ENCODE results near the gene SLC25A13. TPM values are rescaled to one million over a fixed set of nuclear protein-coding genes. Genes with fewer than 3 reads are reported as not detected.

The SLC25A13 gene
- total RNA-seq, 1 donor = 19.2 TPM

DNA sequence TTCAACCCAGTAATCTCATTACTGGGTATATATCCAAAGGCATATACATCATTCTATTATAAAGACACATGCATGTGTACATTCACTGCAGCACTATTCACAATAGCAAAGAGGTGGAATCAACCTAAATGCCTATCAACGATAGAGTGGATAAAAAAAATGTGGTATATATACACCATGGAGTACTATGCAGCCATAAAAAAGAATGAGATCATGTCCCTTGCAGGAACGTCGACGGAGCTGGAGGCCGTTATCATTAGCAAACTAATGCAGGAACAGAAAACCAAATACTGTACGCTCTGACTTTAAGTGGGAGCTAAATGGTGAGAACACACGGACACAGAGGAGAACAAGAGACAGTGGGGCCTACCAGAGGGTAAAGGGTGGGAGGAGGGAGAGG is 105.5 kb downstream of the SLC25A13 start:
- Histone ChIP-seq H3K4me1 (ENCODE audit: insufficient read depth, low read length) (peaks cover 12% of the 10 kb centered on the region), H3K9me3 (ENCODE audit: low read depth, low read length) (no peaks in the 10 kb centered on the region)

DNA sequence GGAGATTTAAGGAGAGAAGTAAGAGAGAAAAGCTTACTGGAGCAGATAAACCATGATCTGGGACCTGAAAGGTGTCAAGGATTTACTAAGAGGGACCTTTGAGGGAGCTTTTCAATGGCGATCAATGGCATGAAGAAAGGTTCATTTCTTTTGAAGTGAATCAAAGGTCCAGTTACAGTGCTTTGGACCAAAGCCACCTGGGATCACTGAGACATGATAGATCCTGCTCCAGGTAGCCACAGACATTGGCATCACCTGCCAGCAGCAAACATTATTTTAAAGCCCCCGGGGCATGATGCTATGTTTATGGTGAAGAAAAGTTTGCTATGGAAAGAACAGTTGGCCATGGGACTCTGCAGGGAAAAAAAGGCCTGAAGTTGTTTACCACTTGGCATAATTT is 109.4 kb downstream of the SLC25A13 start:
- no peaks in the 10 kb centered on the region for H3K27me3 ChIP-seq (ENCODE audit: insufficient read depth, low read length)
- no peak overlapping the region for H3K4me2 ChIP-seq (ENCODE audit: insufficient read depth, low read length)
- no peak overlapping the region for H3K27ac ChIP-seq (ENCODE audit: low read depth, low read length)
- H4K20me1 ChIP-seq (ENCODE audit: insufficient read depth, low read length) = no peaks in the 10 kb centered on the region
- TF ChIP-seq, protein P1, sequence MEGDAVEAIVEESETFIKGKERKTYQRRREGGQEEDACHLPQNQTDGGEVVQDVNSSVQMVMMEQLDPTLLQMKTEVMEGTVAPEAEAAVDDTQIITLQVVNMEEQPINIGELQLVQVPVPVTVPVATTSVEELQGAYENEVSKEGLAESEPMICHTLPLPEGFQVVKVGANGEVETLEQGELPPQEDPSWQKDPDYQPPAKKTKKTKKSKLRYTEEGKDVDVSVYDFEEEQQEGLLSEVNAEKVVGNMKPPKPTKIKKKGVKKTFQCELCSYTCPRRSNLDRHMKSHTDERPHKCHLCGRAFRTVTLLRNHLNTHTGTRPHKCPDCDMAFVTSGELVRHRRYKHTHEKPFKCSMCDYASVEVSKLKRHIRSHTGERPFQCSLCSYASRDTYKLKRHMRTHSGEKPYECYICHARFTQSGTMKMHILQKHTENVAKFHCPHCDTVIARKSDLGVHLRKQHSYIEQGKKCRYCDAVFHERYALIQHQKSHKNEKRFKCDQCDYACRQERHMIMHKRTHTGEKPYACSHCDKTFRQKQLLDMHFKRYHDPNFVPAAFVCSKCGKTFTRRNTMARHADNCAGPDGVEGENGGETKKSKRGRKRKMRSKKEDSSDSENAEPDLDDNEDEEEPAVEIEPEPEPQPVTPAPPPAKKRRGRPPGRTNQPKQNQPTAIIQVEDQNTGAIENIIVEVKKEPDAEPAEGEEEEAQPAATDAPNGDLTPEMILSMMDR (IDR thresholded peaks at IDR 0.05; ENCODE audit: extremely low read depth, low read depth, low read length) = no peak
- H3K4me1 ChIP-seq (ENCODE audit: insufficient read depth, low read length) = peaks cover 4% of the 10 kb centered on the region
- H2AFZ ChIP-seq (ENCODE audit: low read length) = no peak overlapping the region
- H3K9me3 ChIP-seq (ENCODE audit: low read depth, low read length) = no peaks in the 10 kb centered on the region
- H3K79me2 ChIP-seq (ENCODE audit: insufficient read depth, low read length) = peaks cover 5% of the 10 kb centered on the region
- H3K36me3 ChIP-seq (ENCODE audit: insufficient read depth, low read length) = no peaks in the 10 kb centered on the region
- DNase-seq (ENCODE audit: insufficient read length, low spot score, missing footprints) = no peak
- no peak overlapping the region for H3K4me3 ChIP-seq (ENCODE audit: insufficient read depth, low read length)

More for the DNA sequence above, 105.5 kb downstream of the SLC25A13 start:
- TF ChIP-seq, protein P1 (IDR thresholded peaks at IDR 0.05; ENCODE audit: extremely low read depth, low read depth, low read length) = no peak
- Histone ChIP-seq H2AFZ (ENCODE audit: low read length) (no peak overlapping the region), H3K4me3 (ENCODE audit: insufficient read depth, low read length) (no peak overlapping the region), H3K27ac (ENCODE audit: low read depth, low read length) (no peak overlapping the region), H3K4me2 (ENCODE audit: insufficient read depth, low read length) (no peak overlapping the region), H3K36me3 (ENCODE audit: insufficient read depth, low read length) (no peaks in the 10 kb centered on the region), H3K79me2 (ENCODE audit: insufficient read depth, low read length) (peaks cover 5% of the 10 kb centered on the region), H3K27me3 (ENCODE audit: insufficient read depth, low read length) (no peaks in the 10 kb centered on the region), H4K20me1 (ENCODE audit: insufficient read depth, low read length) (no peaks in the 10 kb centered on the region)
- no peak for DNase-seq (ENCODE audit: insufficient read length, low spot score, missing footprints)

DNA sequence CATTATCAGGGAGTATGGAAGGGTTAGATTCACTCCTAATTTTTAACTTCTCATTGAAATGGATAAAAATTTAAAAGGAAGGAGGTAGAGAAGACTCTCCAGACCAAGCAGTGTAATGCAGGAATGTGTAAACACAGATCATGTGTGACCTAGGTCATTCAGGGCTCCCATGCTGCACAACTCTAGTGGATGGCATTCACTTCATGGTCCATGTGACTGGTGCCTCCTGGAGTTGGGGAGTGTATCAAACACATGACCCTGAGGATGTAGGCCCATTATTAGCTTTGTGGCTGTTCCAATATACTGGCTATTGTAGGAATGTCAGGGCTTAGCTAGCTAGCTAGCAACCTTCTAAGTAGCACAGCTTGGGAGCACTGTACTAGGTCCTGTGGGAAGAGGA is 109.9 kb downstream of the SLC25A13 start:
- no peaks in the 10 kb centered on the region for H4K20me1 ChIP-seq (ENCODE audit: insufficient read depth, low read length)
- peaks cover 4% of the 10 kb centered on the region for H3K4me1 ChIP-seq (ENCODE audit: insufficient read depth, low read length)
- peaks cover 5% of the 10 kb centered on the region for H3K79me2 ChIP-seq (ENCODE audit: insufficient read depth, low read length)
- H3K4me3 ChIP-seq (ENCODE audit: insufficient read depth, low read length) = no peak overlapping the region
- no peak overlapping the region for H2AFZ ChIP-seq (ENCODE audit: low read length)
- TF ChIP-seq, protein P1 (IDR thresholded peaks at IDR 0.05; ENCODE audit: extremely low read depth, low read depth, low read length) = no peak
- H3K27me3 ChIP-seq (ENCODE audit: insufficient read depth, low read length) = no peaks in the 10 kb centered on the region
- no peaks in the 10 kb centered on the region for H3K9me3 ChIP-seq (ENCODE audit: low read depth, low read length)
- H3K27ac ChIP-seq (ENCODE audit: low read depth, low read length) = no peak overlapping the region
- no peak overlapping the region for H3K4me2 ChIP-seq (ENCODE audit: insufficient read depth, low read length)
- DNase-seq (ENCODE audit: insufficient read length, low spot score, missing footprints) = no peak
- H3K36me3 ChIP-seq (ENCODE audit: insufficient read depth, low read length) = peaks cover 3% of the 10 kb centered on the region

DNA sequence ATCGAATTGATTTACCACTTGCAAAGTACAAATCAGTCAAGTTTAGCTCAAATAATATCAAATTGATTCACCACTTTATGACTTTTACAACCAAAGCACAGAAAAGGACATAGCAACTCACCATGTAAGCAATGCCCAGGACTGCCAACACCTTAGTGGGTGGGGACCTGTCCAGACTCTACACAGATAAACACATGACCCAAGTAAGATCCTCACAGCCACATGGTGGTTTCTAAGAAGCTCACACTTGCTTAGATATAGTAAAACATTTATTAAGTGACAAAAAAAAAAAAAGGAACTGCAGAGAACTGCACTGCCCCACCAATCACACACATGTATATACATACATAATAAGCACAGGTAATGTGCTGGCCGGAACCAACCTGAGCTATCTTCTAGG is 116.2 kb downstream of the SLC25A13 start:
- Histone ChIP-seq H3K36me3 (ENCODE audit: insufficient read depth, low read length) (peaks cover 5% of the 10 kb centered on the region), H3K4me1 (ENCODE audit: insufficient read depth, low read length) (no peaks in the 10 kb centered on the region)
- TF ChIP-seq, protein P1 (IDR thresholded peaks at IDR 0.05; ENCODE audit: extremely low read depth, low read depth, low read length) = no peak

More for the DNA sequence above, 116.2 kb downstream of the SLC25A13 start:
- Histone ChIP-seq H3K27me3 (ENCODE audit: insufficient read depth, low read length) (no peaks in the 10 kb centered on the region), H3K27ac (ENCODE audit: low read depth, low read length) (no peak overlapping the region), H3K9me3 (ENCODE audit: low read depth, low read length) (no peaks in the 10 kb centered on the region), H4K20me1 (ENCODE audit: insufficient read depth, low read length) (no peaks in the 10 kb centered on the region), H3K79me2 (ENCODE audit: insufficient read depth, low read length) (no peaks in the 10 kb centered on the region), H3K4me3 (ENCODE audit: insufficient read depth, low read length) (no peak overlapping the region), H2AFZ (ENCODE audit: low read length) (no peak overlapping the region), H3K4me2 (ENCODE audit: insufficient read depth, low read length) (no peak overlapping the region)
- no peak for DNase-seq (ENCODE audit: insufficient read length, low spot score, missing footprints)

Data from osteoblast (primary cell).